Fibroblast of skin of abdomen (primary cell): Measurements from ENCODE around the gene PRICKLE3.
A peak's percentile ranks its signal among the peaks of the same experiment; 100 is the strongest.
"Not testable (repeated sequence)": the region's sequence is repeated elsewhere in the genome, so short reads cannot be mapped to it uniquely, and the experiment has no call there.

Experiments
- DNase-seq: peaks from one replicate; pipeline ENCODE4 v3.0.0-alpha.2; 2013

The PRICKLE3 gene

GRCh38 chrX:49155900-49156837 lies 30.0 kb downstream of the PRICKLE3 start:
- peak; percentile 92 for DNase-seq

DNA sequence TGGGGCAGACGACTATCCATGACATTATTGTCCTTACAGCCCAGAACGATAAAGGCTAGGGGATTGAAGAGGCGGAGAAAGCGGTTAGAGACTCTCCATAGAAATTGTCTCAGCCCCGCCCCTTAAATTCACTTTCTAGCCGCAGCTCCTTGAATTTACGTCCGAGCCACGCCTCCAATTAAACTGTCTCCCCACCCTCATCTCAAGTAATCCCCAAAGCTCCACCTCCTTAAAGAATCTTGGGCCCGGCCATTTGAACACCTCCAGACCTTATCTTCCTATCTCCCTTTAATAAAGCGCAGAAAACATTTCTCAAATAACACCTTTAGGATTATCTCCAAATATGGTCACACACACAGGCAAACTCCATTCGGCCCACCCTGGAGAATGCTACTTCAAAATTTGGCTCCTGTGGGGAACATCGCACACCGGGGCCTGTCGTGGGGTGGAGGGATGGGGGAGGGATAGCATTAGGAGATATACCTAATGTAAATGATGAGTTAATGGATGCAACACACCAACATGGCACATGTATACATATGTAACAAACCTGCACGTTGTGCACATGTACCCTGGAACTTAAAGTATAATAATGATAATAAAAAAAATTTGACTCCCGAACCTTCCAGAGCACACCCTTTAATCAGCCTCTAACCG lies 30.8 kb downstream of the PRICKLE3 start:
- peak; percentile 74 for DNase-seq

GRCh38 chrX:49153467-49153866 lies 32.7 kb downstream of the PRICKLE3 start:
- no peak for DNase-seq

DNA sequence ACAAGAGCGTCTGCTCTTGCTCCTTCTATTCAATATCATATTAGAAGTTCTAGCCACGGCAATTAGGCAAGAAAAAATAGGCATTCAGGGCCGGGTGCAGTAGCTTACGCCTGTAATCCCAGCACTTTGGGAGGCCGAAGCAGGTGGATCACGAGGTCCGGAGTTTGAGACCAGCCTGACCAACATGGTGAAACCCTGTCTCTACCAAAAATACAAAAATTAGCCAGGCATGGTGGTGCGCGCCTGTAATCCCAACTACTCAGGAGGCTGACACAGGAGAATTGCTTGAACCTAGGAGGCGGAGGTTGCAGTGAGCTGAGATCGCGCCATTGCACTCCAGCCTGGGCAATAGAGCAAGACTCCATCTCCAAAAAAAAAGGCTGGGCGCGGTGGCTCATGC lies 36.9 kb downstream of the PRICKLE3 start:
- not testable (repeated sequence) for DNase-seq

GRCh38 chrX:49148390-49149100 lies 37.6 kb downstream of the PRICKLE3 start:
- DNase-seq, result not testable (repeated sequence)

- DNase-seq, result no peak
These were observed 38.2 kb downstream of the PRICKLE3 start for GRCh38 chrX:49147936-49148335.

- DNase-seq, result no peak
These were observed 38.9 kb downstream of the PRICKLE3 start for GRCh38 chrX:49147282-49147681.

- not testable (repeated sequence) for DNase-seq
These were observed 43.0 kb downstream of the PRICKLE3 start for GRCh38 chrX:49143154-49143553.

DNA sequence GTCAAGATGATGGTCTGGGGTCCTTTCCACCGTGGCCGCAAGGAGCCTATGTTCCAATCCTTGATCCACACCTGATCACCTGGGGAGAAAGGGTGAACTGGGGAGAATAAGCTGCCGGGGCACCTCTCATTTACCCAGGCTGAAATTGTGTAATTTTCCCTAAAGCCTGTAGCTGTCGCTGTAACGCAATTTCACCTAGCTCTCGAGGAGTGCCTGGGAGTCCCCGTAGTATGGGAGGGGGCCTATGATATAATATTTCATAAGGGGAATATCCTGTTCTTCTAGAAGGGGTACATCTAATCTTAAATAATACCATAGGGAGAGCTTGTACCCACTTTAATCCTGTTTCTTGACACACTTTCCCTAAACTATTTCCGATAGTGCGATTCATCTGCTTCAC lies 43.9 kb downstream of the PRICKLE3 start:
- DNase-seq, result not testable (repeated sequence)

GRCh38 chrX:49139713-49140112 lies 46.5 kb downstream of the PRICKLE3 start:
- DNase-seq, result no peak

GRCh38 chrX:49137492-49137891 lies 48.7 kb downstream of the PRICKLE3 start:
- DNase-seq, result no peak

DNA sequence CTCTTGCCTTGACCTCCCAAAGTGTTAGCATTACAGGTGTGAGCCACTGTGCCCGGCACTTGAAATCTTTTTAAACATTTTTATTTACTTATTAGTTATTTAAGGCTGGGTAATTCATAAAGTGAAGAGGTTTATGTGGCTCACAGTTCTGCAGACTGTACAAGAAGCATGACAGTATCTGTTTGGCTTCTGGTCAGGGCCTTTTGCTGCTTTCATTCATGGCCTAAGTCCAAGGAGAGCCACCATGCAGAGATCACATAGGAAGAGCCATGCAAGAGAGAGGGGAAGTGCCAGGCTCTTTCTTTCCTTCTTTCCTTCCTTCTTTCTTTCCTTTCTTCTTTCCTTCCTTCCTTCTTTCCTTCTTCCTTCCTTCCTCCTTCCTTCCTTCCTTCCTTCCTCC lies 52.4 kb downstream of the PRICKLE3 start:
- DNase-seq, result no peak

DNA sequence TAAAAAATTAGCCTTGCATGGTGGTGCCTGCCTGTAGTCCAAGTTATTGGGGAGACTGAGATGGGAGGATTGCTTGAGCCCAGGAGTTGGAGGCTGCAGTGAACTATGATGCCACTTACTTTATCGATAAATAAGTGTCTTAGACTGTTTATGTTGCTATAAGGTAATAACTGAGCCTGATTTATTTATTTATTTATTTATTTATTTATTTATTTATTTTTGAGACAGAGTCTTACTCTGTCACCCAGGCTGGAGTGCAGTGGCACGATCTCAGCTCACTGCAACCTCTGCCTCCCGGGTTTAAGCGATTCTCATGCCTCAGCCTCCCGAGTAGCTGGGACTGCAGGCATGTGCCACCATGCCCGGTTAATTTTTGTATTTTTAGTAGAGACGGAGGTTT lies 53.9 kb downstream of the PRICKLE3 start:
- not testable (repeated sequence) for DNase-seq

DNA sequence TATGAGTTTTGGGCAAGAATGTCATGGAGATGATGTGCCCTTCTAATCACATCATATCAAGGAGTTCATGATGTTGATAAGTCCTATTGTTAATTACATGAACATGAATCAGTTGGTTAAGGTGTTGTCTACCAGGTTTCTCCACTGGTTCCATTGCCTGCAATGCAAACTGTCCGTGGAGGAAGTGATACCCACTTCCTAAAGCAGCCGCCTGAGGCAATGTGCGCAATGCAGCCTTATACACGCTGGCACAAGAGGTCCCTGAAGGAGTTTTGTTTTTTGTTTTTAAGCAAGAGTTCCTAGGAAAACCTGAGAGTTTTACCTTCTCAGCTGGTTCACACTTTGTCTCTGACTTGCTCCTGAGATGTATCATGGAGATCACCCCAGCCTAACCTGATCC lies 56.7 kb downstream of the PRICKLE3 start:
- no peak for DNase-seq

- DNase-seq, result not testable (repeated sequence)
These were observed 58.4 kb downstream of the PRICKLE3 start for GRCh38 chrX:49127742-49128258.
